Thyroid gland (tissue), 4 donors: ENCODE data around the gene FBXO41.

Experiments
- CTCF ChIP-seq, 6 experiments: fragments of 200-600 bp in 3 of 6; fragments of 450-650 bp in 3 of 6; sonication (generic) in 3 of 6; IDR thresholded peaks; one replicate each; pipeline ENCODE4 v1.5.1; 2016 to 2019; ENCODE audit warnings: antibody characterized with exemption in 6 of 6, mild to moderate bottlenecking in 2 of 6, inconsistent platforms in 1 of 6, moderate library complexity in 1 of 6
- POLR2A ChIP-seq, 2 donors: fragments of 450-650 bp; IDR thresholded peaks; one replicate each; pipeline ENCODE4 v1.6.1; 2017; ENCODE audit warnings: antibody characterized with exemption in 2 of 2, mild to moderate bottlenecking in 2 of 2, moderate library complexity in 1 of 2

- TF ChIP-seq CTCF (IDR thresholded peaks at IDR 0.05): no peak
- TF ChIP-seq POLR2A (IDR thresholded peaks at IDR 0.05): no peak
These were observed 44.5 kb downstream of the FBXO41 start for GRCh38 chr2:73239776-73240175.
